Measurements from ENCODE around the gene MKLN1. TPM values are rescaled to one million over a fixed set of nuclear protein-coding genes. Genes with fewer than 3 reads are reported as not detected.
A peak's percentile ranks its signal among the peaks of the same experiment; 100 is the strongest.

The MKLN1 gene
- total and polyA plus RNA-seq, 4 experiments from 2014 or later, result 18.1 to 61.0 (median 45.4) TPM

DNA sequence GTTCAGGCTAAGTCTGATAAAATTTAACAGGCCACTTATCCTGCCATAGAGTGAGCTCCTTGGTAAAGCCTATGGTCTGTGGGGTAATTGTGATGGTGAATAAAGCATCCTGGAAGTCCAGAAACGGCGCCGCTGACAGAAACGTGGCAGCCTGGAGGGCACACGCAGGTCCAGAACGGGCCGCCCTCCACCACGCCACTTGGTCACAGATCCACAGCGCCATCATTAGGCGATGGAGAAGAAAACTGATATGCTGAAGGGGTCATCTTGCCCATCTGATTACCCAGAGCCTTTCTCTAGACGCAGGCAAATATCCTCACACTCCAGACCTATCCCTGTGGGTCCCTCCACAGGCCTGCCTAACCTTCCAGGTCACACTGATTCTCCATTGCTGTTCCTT, 190.9 kb downstream of the MKLN1 start:
- Mint-ChIP-seq H3K27ac (no peak overlapping the region), H3K9me3 (no peaks in the 10 kb centered on the region), H3K27me3 (peaks cover 0 to under 1% of the 10 kb centered on the region in 2 donors), H3K4me3 (no peak overlapping the region), H3K36me3 (no peaks in the 10 kb centered on the region), H3K4me1 (peaks cover 6 to 17% (median 12%) of the 10 kb centered on the region in 4 donors)
- CTCF ChIA-PET (ENCODE audit: partially characterized antibody), result no interaction called here
- POLR2A ChIA-PET (ENCODE audit: partially characterized antibody), result no interaction called here
- Histone ChIP-seq H3K27me3 (ENCODE audit: insufficient read depth, low read length) (no peaks in the 10 kb centered on the region), H3K4me1 (ENCODE audit: insufficient read depth, low read length) (peaks cover 9% of the 10 kb centered on the region), H3K9me3 (ENCODE audit: control insufficient read depth in 1 of 2, low read length in 2 of 2) (no peaks in the 10 kb centered on the region), H3K27ac (ENCODE audit: low read depth, low read length) (no peak overlapping the region), H3K4me3 (ENCODE audit: low read length in 2 of 2) (no peak overlapping the region), H3K36me3 (ENCODE audit: insufficient read depth, low read length) (no peaks in the 10 kb centered on the region)
- intact Hi-C loops (cut with micrococcal nuclease), result no loop called here
- DNase-seq, result no peak

DNA sequence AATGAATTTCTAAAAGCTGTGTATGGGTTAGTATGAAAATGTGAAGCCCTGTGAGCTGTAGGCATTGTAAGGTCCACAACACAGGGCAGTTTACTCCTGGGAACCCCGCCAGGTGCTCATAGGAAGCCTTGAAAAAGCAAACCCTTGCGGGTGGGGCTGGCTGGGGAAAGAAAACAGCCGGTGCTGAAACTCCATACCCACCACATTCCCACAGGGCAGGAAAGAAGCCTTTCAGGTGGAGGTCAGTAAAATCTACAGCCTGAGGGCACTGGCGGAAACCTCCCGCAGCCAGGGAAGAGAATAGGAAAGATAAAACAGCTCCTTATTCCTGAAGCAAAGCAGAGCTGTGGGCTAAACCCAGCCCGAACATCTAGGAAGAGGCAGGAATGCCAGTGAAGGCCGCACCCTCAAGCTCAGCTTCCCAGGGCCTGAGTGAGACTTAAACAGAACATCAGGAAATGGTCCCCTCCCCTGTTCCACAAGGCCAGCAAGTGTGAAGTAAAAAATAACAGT, 194.0 kb downstream of the MKLN1 start:
- Mint-ChIP-seq H3K4me3 (peak overlapping the region in 5 of 8 donors; percentile 17 to 55 (median 39)), H3K9me3 (no peaks in the 10 kb centered on the region), H3K4me1 (peaks cover 6 to 16% (median 11%) of the 10 kb centered on the region in 4 donors), H3K36me3 (no peaks in the 10 kb centered on the region), H3K27ac (no peak overlapping the region), H3K27me3 (no peaks in the 10 kb centered on the region)
- DNase-seq, result no peak
- intact Hi-C loops (cut with micrococcal nuclease), result no loop called here
- POLR2A ChIA-PET (ENCODE audit: partially characterized antibody), result interaction anchor here (0.7 kb wide), 1 partner anchor 53 kb away, joined by 5 read pairs; no protein-coding TSS in a partner anchor
- peaks cover 8% of the 10 kb centered on the region for H3K4me1 ChIP-seq (ENCODE audit: insufficient read depth, low read length)
- no peaks in the 10 kb centered on the region for H3K36me3 ChIP-seq (ENCODE audit: insufficient read depth, low read length)
- CTCF ChIA-PET (ENCODE audit: partially characterized antibody), result interaction anchor here (1.1 to 3.5 kb wide), 4 partner anchors 10 to 167 kb away, joined by 3 to 21 read pairs (median 3); no protein-coding TSS in a partner anchor
- H3K27ac ChIP-seq (ENCODE audit: low read depth, low read length), result no peak overlapping the region
- no peaks in the 10 kb centered on the region for H3K27me3 ChIP-seq (ENCODE audit: insufficient read depth, low read length)
- H3K9me3 ChIP-seq (ENCODE audit: control insufficient read depth in 1 of 2, low read length in 2 of 2), result no peaks in the 10 kb centered on the region
- H3K4me3 ChIP-seq (ENCODE audit: low read length in 2 of 2), result no peak overlapping the region

DNA sequence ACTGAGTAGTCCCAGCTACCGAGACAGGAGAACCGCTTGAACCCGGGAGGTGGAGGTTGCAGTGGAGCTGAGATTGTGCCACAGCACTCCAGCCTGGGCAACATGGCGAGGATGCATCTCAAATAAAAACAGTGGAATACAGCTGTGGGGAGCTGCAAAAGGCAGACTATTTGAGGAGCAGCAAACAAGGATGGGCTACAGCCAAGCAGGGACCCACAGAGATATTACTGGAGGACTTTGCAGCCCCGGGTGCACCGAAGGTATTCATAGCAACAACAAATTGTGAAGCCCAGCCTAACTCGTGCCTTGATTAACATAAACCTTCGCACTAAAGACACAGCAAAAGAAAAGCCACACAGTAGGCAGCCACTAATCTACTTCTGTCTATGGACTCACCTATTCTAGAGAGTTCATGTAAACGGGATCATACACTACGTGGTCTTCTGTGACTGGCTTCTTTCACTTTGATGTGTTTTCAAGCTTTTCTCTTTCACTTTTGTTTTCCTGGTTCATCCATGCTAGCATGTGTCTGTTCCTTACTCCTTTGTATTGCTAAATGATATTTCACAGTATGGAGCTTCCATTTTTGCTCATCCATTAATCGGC, 194.8 kb downstream of the MKLN1 start:
- CTCF ChIA-PET (ENCODE audit: partially characterized antibody), result interaction anchor here (1.1 to 3.5 kb wide), 5 partner anchors 10 to 167 kb away, joined by 3 to 21 read pairs (median 3); no protein-coding TSS in a partner anchor

DNA sequence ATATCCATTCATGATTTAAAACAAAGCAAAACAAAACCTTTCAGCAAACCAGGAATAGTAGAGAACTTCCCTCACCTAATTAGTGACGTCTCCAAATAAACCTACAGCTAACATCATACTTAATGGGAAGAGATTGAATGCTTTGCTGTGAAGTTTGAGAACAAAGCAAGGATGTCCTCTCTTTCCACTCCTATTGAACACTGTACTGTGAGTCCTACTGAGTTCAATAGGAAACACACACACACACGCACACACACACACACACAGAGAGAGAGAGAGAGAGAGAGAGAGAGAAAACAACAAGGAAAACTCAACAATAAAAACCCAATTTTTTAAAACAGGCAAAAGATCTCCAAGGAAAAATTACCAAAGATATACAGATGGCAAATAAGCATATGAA, 196.4 kb downstream of the MKLN1 start:
- Mint-ChIP-seq H3K27ac (no peak overlapping the region), H3K4me1 (peaks cover 6 to 16% (median 11%) of the 10 kb centered on the region in 4 donors), H3K9me3 (no peaks in the 10 kb centered on the region), H3K36me3 (no peaks in the 10 kb centered on the region), H3K4me3 (no peak overlapping the region), H3K27me3 (peaks cover 0 to 3% of the 10 kb centered on the region in 2 donors)
- POLR2A ChIA-PET (ENCODE audit: partially characterized antibody), result no interaction called here
- Histone ChIP-seq H3K27me3 (ENCODE audit: insufficient read depth, low read length) (no peaks in the 10 kb centered on the region), H3K4me1 (ENCODE audit: insufficient read depth, low read length) (peaks cover 8% of the 10 kb centered on the region), H3K36me3 (ENCODE audit: insufficient read depth, low read length) (no peaks in the 10 kb centered on the region), H3K4me3 (ENCODE audit: low read length in 2 of 2) (no peak overlapping the region), H3K9me3 (ENCODE audit: control insufficient read depth in 1 of 2, low read length in 2 of 2) (no peaks in the 10 kb centered on the region), H3K27ac (ENCODE audit: low read depth, low read length) (no peak overlapping the region)
- DNase-seq, result no peak
- intact Hi-C loops (cut with micrococcal nuclease), result no loop called here
- CTCF ChIA-PET (ENCODE audit: partially characterized antibody), result interaction anchor here (0.6 to 0.7 kb wide), 2 partner anchors 12 to 113 kb away, joined by 3 to 4 read pairs; no protein-coding TSS in a partner anchor

More for the DNA sequence above, 194.8 kb downstream of the MKLN1 start:
- Mint-ChIP-seq H3K27me3 (no peaks in the 10 kb centered on the region), H3K27ac (peak overlapping the region in 5 of 7 donors; percentile 14 to 75 (median 38)), H3K9me3 (no peaks in the 10 kb centered on the region), H3K4me1 (peaks cover 6 to 16% (median 11%) of the 10 kb centered on the region in 4 donors), H3K4me3 (peak overlapping the region; percentile 49 to 74 (median 60)), H3K36me3 (no peaks in the 10 kb centered on the region)
- Histone ChIP-seq H3K9me3 (ENCODE audit: control insufficient read depth in 1 of 2, low read length in 2 of 2) (no peaks in the 10 kb centered on the region), H3K36me3 (ENCODE audit: insufficient read depth, low read length) (no peaks in the 10 kb centered on the region), H3K27me3 (ENCODE audit: insufficient read depth, low read length) (no peaks in the 10 kb centered on the region), H3K4me3 (ENCODE audit: low read length in 2 of 2) (no peak overlapping the region), H3K27ac (ENCODE audit: low read depth, low read length) (no peak overlapping the region), H3K4me1 (ENCODE audit: insufficient read depth, low read length) (peaks cover 8% of the 10 kb centered on the region)
- peak in 1 of 5 donors; percentile 19 for DNase-seq
- intact Hi-C loops (cut with micrococcal nuclease), result no loop called here
- POLR2A ChIA-PET (ENCODE audit: partially characterized antibody), result no interaction called here

DNA sequence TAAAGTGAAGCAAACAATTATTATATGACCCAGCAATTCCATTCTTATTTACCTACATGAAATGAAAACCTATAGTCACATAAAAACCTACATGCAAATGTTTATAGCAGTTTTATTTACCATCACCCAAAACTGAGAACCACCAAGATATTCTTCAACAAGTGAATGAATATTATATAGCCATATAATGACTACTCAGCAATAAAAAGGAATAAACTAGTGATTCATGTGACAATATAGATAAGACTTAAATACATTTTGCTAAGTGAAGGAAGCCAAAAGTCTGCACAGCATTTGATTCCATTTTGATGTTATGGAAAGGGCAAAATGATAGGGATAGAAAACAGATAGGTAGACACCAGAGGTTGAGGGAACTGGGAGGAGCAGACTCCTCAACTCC, 197.0 kb downstream of the MKLN1 start:
- peaks cover 8% of the 10 kb centered on the region for H3K4me1 ChIP-seq (ENCODE audit: insufficient read depth, low read length)
- ChIA-PET POLR2A (ENCODE audit: partially characterized antibody) (no interaction called here), CTCF (ENCODE audit: partially characterized antibody) (interaction anchor here (0.6 to 0.7 kb wide), 2 partner anchors 12 to 112 kb away, joined by 3 to 4 read pairs; no protein-coding TSS in a partner anchor)
- H3K4me3 ChIP-seq (ENCODE audit: low read length in 2 of 2), result no peak overlapping the region
- H3K27me3 Mint-ChIP-seq, result peaks cover 0 to 3% of the 10 kb centered on the region in 2 donors
- H3K4me1 Mint-ChIP-seq, result peaks cover 6 to 16% (median 11%) of the 10 kb centered on the region in 4 donors
- no peaks in the 10 kb centered on the region for H3K9me3 ChIP-seq (ENCODE audit: control insufficient read depth in 1 of 2, low read length in 2 of 2)
- H3K4me3 Mint-ChIP-seq, result no peak overlapping the region
- H3K36me3 Mint-ChIP-seq, result no peaks in the 10 kb centered on the region
- no peak overlapping the region for H3K27ac ChIP-seq (ENCODE audit: low read depth, low read length)
- H3K27me3 ChIP-seq (ENCODE audit: insufficient read depth, low read length), result no peaks in the 10 kb centered on the region
- intact Hi-C loops (cut with micrococcal nuclease), result no loop called here
- peak overlapping the region in 1 of 7 donors; percentile 31 for H3K27ac Mint-ChIP-seq
- no peak for DNase-seq
- H3K9me3 Mint-ChIP-seq, result no peaks in the 10 kb centered on the region
- no peaks in the 10 kb centered on the region for H3K36me3 ChIP-seq (ENCODE audit: insufficient read depth, low read length)

DNA sequence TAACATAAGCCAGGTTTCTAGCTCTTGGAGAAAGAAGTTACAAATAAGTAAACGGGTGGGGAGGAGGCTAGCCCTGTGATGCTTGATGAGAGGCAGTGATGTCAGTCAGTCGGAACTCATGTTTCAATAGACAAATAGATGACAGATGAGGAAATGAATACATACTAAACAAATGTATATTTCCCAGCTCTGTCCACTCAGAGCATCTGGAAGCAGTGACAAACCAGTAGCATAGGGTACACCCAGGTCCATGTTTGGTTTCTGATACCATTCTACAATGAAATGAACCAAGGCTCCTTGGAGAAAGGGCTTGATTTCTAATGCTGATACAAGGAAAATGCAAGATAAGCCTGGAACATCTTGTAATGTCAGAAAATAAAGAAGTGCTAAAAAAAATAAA, 198.1 kb downstream of the MKLN1 start:
- ChIA-PET POLR2A (ENCODE audit: partially characterized antibody) (no interaction called here), CTCF (ENCODE audit: partially characterized antibody) (no interaction called here)
- no peaks in the 10 kb centered on the region for H3K36me3 Mint-ChIP-seq
- Histone ChIP-seq H3K4me1 (ENCODE audit: insufficient read depth, low read length) (peaks cover 8% of the 10 kb centered on the region), H3K27ac (ENCODE audit: low read depth, low read length) (no peak overlapping the region), H3K27me3 (ENCODE audit: insufficient read depth, low read length) (no peaks in the 10 kb centered on the region), H3K9me3 (ENCODE audit: control insufficient read depth in 1 of 2, low read length in 2 of 2) (no peaks in the 10 kb centered on the region), H3K36me3 (ENCODE audit: insufficient read depth, low read length) (no peaks in the 10 kb centered on the region), H3K4me3 (ENCODE audit: low read length in 2 of 2) (no peak overlapping the region)
- H3K4me1 Mint-ChIP-seq, result peaks cover 6 to 16% (median 11%) of the 10 kb centered on the region in 4 donors
- H3K4me3 Mint-ChIP-seq, result no peak overlapping the region
- H3K27me3 Mint-ChIP-seq, result peaks cover 0 to 3% of the 10 kb centered on the region in 2 donors
- intact Hi-C loops (cut with micrococcal nuclease), result no loop called here
- no peak for DNase-seq
- no peak overlapping the region for H3K27ac Mint-ChIP-seq
- H3K9me3 Mint-ChIP-seq, result no peaks in the 10 kb centered on the region

DNA sequence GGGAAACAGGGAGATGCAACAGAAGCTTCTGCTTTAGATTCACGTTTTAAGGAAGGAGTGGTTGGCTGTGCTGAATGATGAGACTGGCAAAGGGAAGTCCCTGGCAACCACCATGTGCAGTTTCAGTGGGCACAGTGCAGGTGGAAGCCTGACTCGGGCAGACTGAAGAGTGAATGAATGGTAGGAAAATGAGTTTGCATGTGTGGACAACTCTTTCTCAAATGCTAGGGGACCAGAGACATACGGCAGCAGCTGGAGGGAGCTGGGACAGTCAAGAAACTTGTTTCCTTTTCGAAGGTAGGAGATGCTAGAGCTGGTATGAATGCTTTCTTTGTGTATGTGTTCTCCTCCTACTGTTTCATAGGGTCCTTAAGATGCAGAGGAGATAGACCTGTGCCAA, 199.8 kb downstream of the MKLN1 start:
- Histone ChIP-seq H3K9me3 (ENCODE audit: control insufficient read depth in 1 of 2, low read length in 2 of 2) (no peaks in the 10 kb centered on the region), H3K27ac (ENCODE audit: low read depth, low read length) (no peak overlapping the region), H3K36me3 (ENCODE audit: insufficient read depth, low read length) (no peaks in the 10 kb centered on the region), H3K4me1 (ENCODE audit: insufficient read depth, low read length) (peaks cover 2% of the 10 kb centered on the region), H3K27me3 (ENCODE audit: insufficient read depth, low read length) (no peaks in the 10 kb centered on the region), H3K4me3 (ENCODE audit: low read length in 2 of 2) (no peak overlapping the region)
- H3K9me3 Mint-ChIP-seq, result no peaks in the 10 kb centered on the region
- peaks cover 5 to 8% (median 7%) of the 10 kb centered on the region in 4 donors for H3K4me1 Mint-ChIP-seq
- H3K4me3 Mint-ChIP-seq, result no peak overlapping the region
- ChIA-PET CTCF (ENCODE audit: partially characterized antibody) (no interaction called here), POLR2A (ENCODE audit: partially characterized antibody) (no interaction called here)
- no peaks in the 10 kb centered on the region for H3K36me3 Mint-ChIP-seq
- peaks cover 0 to 3% of the 10 kb centered on the region in 2 donors for H3K27me3 Mint-ChIP-seq
- no peak for DNase-seq
- H3K27ac Mint-ChIP-seq, result no peak overlapping the region
- intact Hi-C loops (cut with micrococcal nuclease), result no loop called here
